Left colon (tissue), 2 donors: Measurements from ENCODE around the gene VSX2. TPM values are rescaled to one million over a fixed set of nuclear protein-coding genes. Genes with fewer than 3 reads are reported as not detected.
"Not testable (repeated sequence)": the region's sequence is repeated elsewhere in the genome, so short reads cannot be mapped to it uniquely, and the experiment has no call there.

Source experiments
- ATAC-seq: fragments of 200-7000 bp; cut with Tn5 transposase; one replicate; pipeline ENCODE4 v1.9.1; 2020; ENCODE audit warnings: mild to moderate bottlenecking, moderate library complexity
- DNase-seq, 2 donors: peaks; one replicate each; pipeline ENCODE4 v3.0.0-alpha.2; 2020
- intact Hi-C, 2 donors: fragments of 100-400 bp; cut with DNase I in 1 of 2; cut with micrococcal nuclease in 1 of 2; formaldehyde crosslinking; loops; one replicate each; pipeline versions ENCODE4 v1.11.2 to v1.14.0; 2022; cut with DNase I, micrococcal nuclease
- total RNA-seq, 2 donors: library from RNA; stranded (reverse); fragmentation: NEBNext Ultra II Directional; extraction: Animal tissue kit (Norgen Biotek cat#: 25700); gene quantifications; one replicate each; pipeline ENCODE4 v1.2.1, GENCODE V29; 2021
- donor health status: DM: no; HTN: no; CAD: no.
- donor health status: DM: yes; HTN: yes; CAD: no.

Gene VSX2
- total RNA-seq, 2 donors from 2014 or later, result not detected

GRCh38 chr14:74255281-74255680 lies 16.0 kb downstream of the VSX2 start:
- DNase-seq (no peak), ATAC-seq (no peak)
- intact Hi-C loops, result loop anchor here in 1 of 2 donors (10.0 kb wide), 1 partner anchor 140 kb away; no protein-coding TSS in a partner anchor

GRCh38 chr14:74257078-74257940 lies 18.1 kb downstream of the VSX2 start:
- ATAC-seq, result peak; percentile 91
- peak in 1 of 2 donors; percentile 59 for DNase-seq
- intact Hi-C loops, result loop anchor here in 1 of 2 donors (10.0 kb wide), 1 partner anchor 143 kb away; no protein-coding TSS in a partner anchor

- DNase-seq (no peak), ATAC-seq (peak; percentile 17)
- intact Hi-C loops, result loop anchor here in 1 of 2 donors (10.0 kb wide), 1 partner anchor 143 kb away; no protein-coding TSS in a partner anchor
Measured at GRCh38 chr14:74257941-74258763, 18.9 kb downstream of the VSX2 start.

- DNase-seq (no peak), ATAC-seq (no peak)
- intact Hi-C loops, result loop anchor here in 1 of 2 donors (10.0 kb wide), 1 partner anchor 144 kb away; no protein-coding TSS in a partner anchor
Measured at GRCh38 chr14:74258764-74259035, 19.5 kb downstream of the VSX2 start.

GRCh38 chr14:74259513-74259912 lies 20.3 kb downstream of the VSX2 start:
- ATAC-seq (no peak), DNase-seq (no peak)
- intact Hi-C loops, result loop anchor here in 1 of 2 donors (10.0 kb wide), 1 partner anchor 145 kb away; no protein-coding TSS in a partner anchor

- DNase-seq (no peak), ATAC-seq (no peak)
- intact Hi-C loops, result no loop called here
Measured at GRCh38 chr14:74260525-74261233, 21.4 kb downstream of the VSX2 start.

- intact Hi-C loops, result no loop called here
- DNase-seq (no peak), ATAC-seq (no peak)
Measured at GRCh38 chr14:74261288-74261687, 22.0 kb downstream of the VSX2 start.

- no peak for DNase-seq
Measured at GRCh38 chr14:74262076-74262475, 22.8 kb downstream of the VSX2 start.

GRCh38 chr14:74263181-74263580 lies 23.9 kb downstream of the VSX2 start:
- intact Hi-C loops, result no loop called here
- DNase-seq (no peak), ATAC-seq (no peak)

More at GRCh38 chr14:74262076-74262475, 22.8 kb downstream of the VSX2 start:
- intact Hi-C loops, result no loop called here
- no peak for ATAC-seq

GRCh38 chr14:74263921-74264320 lies 24.7 kb downstream of the VSX2 start:
- no peak for ATAC-seq
- intact Hi-C loops, result no loop called here
- DNase-seq, result no peak

GRCh38 chr14:74265301-74265965 lies 26.2 kb downstream of the VSX2 start:
- ATAC-seq, result peak; percentile 83
- no peak for DNase-seq
- intact Hi-C loops, result no loop called here

GRCh38 chr14:74267588-74267987 lies 28.3 kb downstream of the VSX2 start:
- ATAC-seq (no peak), DNase-seq (no peak)
- intact Hi-C loops, result no loop called here

GRCh38 chr14:74270382-74271177 lies 31.3 kb downstream of the VSX2 start:
- intact Hi-C loops, DNase-seq, ATAC-seq: not testable (repeated sequence)

- DNase-seq (no peak), ATAC-seq (no peak)
- intact Hi-C loops, result no loop called here
Measured at GRCh38 chr14:74271365-74271764, 32.1 kb downstream of the VSX2 start.

GRCh38 chr14:74275241-74275841 lies 36.1 kb downstream of the VSX2 start:
- intact Hi-C loops, result no loop called here
- DNase-seq (no peak), ATAC-seq (no peak)

GRCh38 chr14:74278080-74278479 lies 38.8 kb downstream of the VSX2 start:
- ATAC-seq (no peak), DNase-seq (no peak)
- intact Hi-C loops, result no loop called here

- ATAC-seq (no peak), DNase-seq (no peak)
- intact Hi-C loops, result no loop called here
Measured at GRCh38 chr14:74281069-74281468, 41.8 kb downstream of the VSX2 start.
